NCI-H510A (cell line): ENCODE data around the gene MEAF6.

Experiments used
- DNase-seq: peaks from one replicate; lab custom pipeline; 2025; lab: John Stamatoyannopoulos, UW

Gene MEAF6

DNA sequence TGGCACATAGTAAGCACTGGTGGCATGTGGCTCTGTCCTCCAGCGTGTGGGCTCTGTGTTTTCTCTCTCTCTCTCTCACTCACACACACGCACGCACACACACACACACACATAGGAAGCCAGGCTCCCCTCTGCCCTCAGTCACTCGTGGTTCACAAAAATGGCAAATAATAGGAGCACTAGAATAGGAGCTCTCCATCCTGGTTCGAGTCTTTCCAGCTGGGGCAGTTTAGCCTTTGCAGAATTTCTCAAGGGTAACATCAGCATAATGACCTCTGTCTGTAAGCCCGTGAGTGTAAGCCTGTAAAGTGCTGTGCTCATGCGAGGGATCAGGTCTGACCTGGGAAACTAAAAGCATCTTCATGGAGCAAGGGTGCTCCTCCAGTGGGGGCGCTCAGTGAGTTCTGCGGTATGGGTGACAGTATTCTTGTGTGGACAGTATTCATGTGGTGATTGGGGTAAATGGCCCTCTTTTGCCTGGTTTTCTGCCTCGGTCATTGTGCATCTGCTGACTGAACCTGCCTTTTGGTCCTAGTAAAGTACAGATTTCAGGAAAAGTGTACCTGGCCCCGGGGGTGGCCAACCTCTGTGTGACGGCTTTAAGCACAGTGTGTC lies 41.0 kb downstream of the MEAF6 start:
- DNase-seq = peak; percentile 61

DNA sequence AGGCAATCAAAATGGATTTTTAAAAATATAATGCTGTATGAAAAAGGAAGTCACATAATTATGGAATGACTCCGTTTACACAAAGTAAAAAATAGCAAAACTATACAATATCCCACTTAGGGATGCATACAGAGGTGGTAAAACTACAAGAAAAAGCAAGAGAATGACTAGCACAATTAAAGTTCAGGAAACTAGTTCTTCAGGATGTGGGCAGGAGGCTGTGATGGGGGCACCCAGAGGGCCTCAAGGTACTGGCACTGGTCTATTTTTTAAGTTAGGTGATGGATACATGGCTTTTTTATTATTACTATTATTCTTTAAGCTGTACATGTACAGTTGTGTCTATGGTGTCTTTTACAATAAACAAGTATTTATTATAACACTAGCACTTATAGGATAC lies 41.6 kb downstream of the MEAF6 start:
- DNase-seq = no peak

DNA sequence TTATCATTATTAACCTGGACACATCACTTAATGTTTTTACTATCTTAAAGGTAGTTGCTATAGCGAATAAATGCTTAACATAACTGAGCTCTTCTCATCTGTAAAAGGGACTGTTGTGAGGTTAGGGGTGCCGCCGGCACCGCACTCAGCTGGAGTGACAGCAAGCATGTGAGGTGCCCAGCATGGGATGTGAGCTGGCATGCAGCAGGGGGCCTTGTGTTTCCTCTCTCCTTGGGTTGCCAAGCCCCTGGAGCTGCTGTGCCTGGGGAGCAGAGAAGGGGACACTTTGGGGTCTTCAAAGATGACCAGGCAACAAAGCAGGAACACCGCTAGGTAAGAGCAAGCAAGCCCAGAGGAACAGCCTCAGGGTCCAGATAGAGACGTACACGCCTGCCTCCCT lies 42.3 kb downstream of the MEAF6 start:
- DNase-seq = no peak

DNA sequence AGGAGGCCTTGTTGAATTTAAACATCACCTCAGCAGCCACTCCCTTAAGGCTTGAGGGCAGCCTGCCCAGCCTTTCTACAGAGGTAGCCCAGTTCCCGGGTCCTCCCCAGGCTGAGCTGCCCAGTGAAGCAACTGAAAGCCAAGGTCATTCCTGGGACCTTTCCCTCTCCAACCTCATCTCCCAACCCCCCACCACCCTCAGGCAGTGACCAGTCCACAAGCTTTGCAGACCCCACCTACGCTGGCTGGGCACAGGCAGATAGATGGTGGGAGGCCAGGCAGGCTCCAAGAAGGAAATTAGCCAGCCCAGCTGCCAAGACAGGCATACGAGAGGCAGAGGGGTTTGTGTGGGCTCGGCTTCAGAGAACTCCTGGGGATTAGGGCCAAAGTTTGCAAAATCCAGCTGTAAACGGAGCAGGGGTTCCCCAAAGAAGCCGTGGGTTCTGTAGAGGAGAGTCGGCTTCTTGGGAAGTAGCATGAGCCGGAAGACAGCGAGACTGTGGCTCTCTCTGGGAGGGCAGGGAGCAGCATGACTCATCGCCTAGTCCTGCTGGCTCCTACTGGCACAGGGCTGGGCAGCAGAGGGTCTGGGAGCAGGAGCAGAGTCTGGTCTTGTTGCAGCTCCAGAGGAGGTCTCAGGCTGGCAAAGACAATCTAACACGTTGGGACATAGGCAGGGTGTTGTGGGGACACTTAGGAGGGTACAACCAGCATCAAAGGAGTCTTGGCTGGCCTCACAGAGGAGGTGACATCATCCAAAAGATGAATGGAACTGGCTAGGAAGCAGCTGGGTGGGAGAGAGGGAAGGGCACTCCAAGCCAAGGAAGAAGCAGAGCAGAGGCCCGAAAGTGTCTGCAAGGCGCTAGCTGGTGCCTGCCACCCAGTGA lies 43.0 kb downstream of the MEAF6 start:
- DNase-seq = peak; percentile 91

DNA sequence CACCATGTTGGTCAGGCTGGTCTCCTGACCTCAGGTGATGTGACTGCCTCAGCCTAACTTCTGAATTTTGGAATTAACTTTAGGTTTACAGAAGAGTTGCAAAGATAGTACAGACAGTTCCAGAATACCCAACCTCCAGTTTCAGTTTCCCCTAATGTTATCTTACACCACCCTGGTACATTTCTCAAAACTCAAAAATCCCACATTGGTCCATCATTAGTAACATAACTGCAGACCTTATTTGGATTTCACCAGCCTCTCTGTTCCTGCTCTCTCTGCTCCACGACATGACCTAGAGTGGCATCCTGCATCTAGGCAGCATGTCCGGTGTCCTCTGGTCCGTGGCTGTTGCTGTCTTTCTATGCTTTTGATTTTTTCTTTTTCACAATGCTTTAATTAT lies 45.2 kb downstream of the MEAF6 start:
- DNase-seq = no peak

DNA sequence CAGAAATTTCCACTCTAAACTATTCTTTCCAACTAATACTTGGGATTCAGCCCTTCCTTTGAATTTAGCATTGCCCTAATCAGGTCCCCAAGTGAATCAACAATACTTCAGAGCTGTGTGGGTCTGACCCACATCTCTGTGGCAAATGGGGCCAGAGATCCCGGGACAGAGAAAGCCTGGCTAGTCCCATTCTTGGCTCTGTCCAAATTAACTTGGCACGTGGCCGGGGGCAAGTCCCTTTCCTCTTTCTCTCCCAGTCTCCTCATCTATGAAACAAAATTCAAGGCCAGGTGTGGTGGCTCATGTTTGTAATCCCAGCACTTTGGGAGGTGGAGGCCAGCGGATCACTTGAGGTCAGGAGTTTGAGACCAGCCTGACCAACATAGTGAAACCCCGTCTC lies 46.5 kb downstream of the MEAF6 start:
- DNase-seq = no peak

DNA sequence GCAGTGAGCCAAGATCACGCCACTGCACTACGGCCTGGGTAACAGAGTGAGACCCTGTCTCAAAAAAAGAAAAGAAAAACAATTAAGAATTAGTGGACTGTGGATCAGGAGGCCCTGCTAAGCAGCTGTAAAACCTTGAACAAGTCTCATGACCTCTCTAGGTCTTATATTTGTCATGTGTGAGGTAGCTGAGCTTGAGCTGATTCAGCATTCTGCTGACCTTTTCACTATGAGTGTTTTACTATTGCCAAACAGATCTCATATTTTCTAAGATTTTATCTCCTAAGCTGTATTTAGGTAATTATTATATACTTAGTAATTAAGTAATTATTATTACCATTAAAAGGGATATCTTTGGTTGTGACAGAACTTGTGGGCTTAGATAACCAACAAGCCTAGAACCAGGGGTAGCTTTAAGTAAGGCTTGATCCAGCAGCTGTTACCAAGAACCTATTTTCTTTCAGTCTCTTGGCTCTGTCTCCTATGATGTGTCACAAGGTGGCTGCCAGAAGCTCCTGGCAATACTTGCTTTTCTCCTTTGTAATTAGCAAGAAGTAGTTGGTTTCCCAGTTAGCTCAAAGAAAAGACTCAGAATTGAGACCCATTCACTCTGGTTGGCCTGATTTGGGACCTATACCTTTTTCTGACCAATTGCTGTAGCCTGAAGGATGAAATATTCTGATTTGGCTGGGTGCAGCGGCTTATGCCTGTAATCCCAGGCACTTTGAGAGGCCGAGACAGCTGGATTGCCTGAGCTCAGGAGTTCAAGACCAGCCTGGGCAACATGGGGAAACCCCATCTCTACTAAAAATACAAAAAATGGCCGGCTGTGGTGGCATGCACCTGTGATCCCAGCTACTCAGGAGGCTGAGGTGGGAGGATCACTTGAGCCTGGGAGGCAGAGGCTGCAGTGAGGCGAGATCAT lies 48.7 kb downstream of the MEAF6 start:
- DNase-seq = no peak

DNA sequence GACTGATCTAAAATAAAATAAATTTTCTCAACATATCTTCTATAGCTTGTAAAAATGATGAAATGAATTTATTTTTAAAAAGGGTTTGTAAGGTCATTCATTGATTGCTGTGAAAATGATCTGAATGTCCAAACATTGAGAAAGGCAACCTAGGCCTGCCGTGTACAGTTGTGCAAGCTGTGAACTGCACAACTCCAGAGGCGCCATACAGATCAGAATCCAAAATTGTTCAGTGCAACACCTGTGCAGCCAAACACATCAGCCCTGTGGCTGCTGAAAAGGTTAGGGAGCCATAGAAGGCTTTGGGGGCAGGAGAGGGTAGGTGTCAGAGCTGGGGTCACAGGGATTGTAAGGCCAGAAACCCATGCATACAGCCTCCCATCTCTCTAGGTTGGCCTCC lies 50.1 kb downstream of the MEAF6 start:
- no peak for DNase-seq

DNA sequence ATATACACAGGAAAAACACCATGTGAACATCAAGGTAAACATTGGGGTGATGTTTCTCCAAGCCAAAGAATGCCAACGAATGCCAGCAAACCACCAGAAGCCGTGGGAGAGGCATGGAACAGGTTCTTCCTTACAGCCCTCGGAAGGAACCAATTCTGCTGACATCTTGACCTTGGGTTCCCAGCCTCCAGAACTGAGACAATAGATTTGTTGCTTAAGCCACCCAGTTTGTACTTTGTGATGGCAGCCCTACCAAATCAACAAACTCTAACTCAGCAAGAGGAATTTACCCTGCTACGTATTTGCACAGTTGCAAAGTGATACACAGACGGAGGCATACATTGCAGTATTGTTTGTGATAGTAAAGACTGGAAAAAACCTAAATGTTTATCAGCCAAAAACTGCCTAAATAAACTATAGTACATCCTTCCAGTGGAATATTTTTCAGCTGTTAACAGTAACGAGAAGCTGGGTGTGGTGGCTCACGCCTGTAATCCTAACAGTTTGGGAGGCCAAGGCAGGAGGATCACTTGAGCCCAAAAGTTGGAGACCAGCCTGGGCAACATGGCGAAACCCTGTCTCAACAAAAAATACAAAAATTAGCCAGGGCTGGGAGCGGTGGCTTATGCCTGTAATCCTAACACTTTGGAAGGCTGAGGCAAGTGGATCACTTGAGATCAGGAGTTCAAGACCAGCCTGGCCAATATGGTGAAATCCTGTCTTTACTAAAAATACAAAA lies 52.7 kb downstream of the MEAF6 start:
- DNase-seq = no peak

DNA sequence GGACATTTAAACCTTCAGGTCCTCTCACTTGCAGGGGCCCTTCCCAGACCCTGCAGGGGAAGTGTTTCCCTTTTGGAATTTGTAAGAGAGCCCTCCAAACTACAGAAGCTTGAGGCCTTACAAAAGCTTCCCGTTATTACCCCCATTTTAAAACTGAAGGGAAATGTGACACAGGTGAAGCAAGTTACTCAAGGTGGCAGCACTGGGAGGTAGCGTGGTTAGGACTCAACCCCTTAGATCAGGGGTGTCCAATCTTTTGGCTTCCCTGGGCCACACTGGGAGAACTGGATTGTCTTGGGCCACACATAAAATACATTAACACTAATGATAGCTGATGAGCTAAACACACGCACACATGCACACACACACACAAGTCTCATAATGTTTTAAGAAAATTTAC lies 56.0 kb downstream of the MEAF6 start:
- no peak for DNase-seq

DNA sequence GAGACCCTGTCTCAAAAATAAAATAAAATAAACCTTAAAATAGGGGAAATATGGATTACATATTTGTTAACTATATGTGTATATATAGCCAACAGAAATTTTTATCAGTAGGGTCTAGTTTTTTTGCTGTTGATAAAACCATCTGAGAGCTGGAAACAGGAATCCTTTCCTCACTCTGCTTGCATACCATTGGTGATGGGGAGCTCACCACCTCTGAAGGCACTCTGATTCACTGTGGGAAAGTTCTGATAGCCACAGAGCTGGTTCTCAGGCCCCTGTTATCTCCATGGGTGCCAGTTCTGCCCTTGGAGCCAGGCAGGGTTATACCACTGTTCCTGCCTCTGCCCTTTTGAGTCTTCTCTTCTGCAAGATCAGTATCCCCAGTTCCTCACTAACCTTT lies 58.0 kb downstream of the MEAF6 start:
- no peak for DNase-seq

DNA sequence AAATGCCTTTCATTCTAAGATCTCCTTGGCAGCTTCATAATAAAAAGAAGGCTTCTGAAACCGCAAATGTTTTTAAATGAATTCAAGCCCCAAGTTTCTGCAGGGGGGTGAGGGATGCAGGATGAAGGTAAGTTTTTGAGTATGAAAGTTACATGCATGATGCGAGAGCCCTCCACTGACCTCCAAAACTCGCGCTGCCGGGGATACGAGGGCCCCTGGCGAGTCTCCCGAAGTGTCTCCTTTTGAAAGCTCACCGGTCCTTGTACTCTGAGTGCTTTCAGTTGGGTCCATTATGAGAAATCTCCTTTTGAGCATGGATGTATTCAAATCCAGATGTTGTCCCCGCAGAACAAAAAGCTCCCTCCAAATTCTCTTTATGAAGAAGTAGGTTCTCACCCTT lies 59.0 kb downstream of the MEAF6 start:
- no peak for DNase-seq

DNA sequence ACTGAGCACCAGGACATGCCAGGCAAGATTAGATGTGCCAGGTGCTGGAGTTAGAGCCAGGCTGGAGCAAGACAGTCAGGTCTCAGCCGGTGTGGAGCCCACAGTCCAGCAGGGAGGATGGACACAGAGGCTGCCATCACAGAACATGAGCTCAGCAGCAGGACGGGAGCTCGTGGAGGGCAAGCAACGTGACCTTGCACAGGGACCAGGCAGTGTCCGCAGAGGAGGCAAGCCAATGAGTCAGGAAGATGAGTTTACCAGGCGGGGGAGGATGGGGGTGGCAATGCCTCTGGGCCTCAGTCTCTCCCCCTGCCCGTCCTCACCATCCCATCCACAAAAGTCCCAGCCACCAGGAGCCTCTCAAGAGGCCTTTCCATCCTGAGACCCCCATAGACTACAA lies 60.9 kb downstream of the MEAF6 start:
- DNase-seq = no peak

DNA sequence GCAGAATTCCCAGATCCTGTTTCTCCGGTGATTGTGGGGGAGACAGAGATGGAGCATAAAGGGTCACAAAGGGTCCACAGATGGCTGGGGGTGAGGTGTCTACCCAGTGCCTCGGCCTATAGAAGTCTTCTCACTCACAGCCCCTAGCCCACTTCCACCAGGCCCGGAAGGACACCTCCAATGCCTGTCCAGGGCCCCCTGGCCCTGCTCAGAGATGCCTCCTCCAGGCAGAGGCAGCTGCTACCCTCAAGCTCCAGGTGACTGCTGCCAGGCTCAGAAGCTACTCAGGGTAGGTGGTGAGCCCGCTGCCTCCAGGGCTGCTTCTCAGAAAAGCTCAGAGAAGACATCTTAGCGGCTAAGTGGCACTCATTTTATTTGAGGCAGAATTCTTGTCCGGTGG lies 62.1 kb downstream of the MEAF6 start:
- DNase-seq = no peak

DNA sequence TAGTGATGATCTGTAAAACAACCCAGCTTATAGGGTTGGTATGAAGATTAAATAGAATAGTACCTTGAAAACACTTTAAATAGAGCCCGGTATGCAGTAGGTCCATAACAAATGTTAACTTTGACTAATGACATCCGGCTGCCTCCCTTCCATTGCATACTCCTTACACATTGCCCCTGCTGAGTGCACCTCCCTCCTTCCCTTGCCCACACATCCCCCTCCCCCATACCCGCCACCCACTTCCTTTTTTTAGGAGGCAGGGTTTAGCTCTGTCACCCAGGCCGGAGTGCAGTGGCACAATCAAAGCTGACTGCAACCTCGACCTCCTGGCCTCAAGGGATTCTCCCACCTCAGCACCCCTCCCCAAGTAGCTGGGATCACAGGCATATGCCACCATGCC lies 64.6 kb downstream of the MEAF6 start:
- no peak for DNase-seq

DNA sequence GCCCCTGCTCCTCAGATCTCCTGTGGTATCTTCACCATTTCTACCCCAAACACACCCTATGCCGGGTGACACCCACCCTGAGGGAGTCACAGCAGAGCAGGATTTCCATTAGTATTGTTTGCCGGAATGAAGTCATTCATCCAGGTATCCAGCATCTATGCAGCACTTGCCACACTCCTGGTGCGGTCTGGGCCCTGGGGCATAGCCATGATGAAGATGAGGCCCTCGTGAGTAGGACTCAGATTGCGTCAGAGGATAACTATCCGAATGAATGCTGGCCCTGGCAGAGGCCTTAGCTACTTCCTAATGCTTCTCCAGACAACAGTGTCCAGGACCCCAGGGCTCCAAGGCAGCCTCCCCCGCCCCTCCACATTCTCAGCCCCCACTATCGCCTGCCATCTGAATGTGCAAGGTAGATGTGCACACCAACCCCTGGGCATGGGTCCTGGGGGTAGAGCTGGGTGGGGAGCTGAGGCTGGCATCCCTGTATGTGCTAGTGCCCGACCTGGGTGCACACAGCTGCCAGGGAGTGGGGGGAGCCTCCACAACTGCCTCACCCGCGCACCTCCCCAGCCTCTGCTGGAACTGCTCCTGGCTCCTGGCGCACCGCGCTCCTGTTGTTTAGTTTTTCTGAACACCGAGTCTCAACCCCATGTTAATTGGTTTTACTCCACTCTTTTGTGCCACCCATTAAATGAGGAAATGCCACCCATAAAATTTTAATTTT lies 65.7 kb downstream of the MEAF6 start:
- no peak for DNase-seq

DNA sequence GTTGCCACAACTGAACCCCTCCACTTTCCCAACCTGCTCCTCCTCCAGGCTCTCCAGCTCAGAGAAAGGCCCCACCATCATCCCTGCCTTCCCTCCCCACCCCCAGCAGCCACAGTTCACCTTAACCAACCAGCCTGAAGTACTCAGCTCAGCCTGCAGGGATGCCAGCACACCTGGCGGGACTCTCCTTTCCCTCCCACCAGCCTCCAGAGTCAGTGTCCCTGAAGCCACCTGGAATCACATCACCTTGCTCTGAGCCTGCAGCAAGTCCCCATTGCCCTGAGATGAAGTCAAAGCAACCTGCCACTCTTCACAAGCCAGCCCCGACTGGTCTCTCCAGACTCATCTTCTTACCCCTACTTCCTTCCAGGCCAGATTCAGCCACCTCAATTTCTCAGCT lies 66.4 kb downstream of the MEAF6 start:
- peak; percentile 57 for DNase-seq

DNA sequence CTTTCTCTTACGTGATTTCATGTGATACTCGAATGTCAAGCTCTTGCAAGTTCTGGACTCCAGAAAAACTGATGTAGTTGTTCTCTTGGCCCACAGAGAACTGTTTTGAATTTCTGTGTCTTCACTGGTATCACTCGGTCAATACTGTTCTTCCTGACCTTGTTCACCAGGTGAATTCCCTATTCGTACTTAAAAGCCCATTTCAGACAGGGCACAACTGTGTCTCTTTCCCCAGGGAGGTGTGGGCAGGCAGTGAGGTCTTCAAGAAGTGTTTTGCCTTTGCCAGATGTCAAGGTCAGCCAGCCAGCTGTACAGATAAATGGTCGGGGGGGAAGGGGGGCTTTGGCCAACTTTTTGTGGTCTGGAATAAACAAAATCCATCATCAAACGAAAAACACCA lies 67.7 kb downstream of the MEAF6 start:
- DNase-seq = no peak

DNA sequence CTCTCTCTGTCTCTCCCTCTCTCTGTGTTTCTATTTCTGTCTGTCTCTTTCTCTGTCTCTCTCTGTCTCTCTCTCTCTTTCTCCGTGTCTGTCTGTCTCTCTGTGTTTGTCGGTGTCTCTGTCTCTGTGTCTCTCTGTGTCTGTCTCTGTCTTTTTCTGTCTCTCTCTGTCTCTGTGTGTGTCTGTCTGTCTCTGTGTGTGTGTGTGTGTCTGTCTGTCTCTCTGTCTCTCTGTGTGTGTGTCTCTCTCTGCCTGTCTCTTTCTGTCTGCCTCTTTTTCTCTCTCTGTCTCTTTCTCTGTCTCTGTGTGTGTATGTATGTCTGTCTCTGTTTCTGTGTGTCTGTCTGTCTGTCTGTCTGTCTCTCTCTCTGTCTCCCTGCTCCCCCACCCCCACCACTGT lies 71.9 kb downstream of the MEAF6 start:
- DNase-seq = no peak
